HFFc6 (cell line): ENCODE measurements around the gene PRKD2. TPM values are rescaled to one million over a fixed set of nuclear protein-coding genes. Genes with fewer than 3 reads are reported as not detected.

Experiments
- DNase-seq: peaks from one replicate; pipeline ENCODE4 v3.0.0-alpha.2; 2018
- H3K27ac Mint-ChIP-seq: 2 replicates; pipeline ENCODE4 v1.8.0; 2020; ENCODE audit warnings: mild to moderate bottlenecking, mixed read lengths
- H3K27me3 Mint-ChIP-seq: 2 replicates; pipeline ENCODE4 v1.8.0; 2021; ENCODE audit warnings: mild to moderate bottlenecking, moderate library complexity, mixed read lengths; ENCODE audit not compliant: insufficient read depth
- H3K36me3 Mint-ChIP-seq: 2 replicates; pipeline ENCODE4 v1.8.0; 2021; ENCODE audit warnings: low read depth, mixed read lengths
- H3K4me1 Mint-ChIP-seq: 2 replicates; pipeline ENCODE4 v1.8.0; 2020; ENCODE audit warnings: low read depth, mixed read lengths
- H3K4me3 Mint-ChIP-seq: 2 replicates; pipeline ENCODE4 v1.8.0; 2020; ENCODE audit warnings: mild to moderate bottlenecking, moderate library complexity, mixed read lengths
- H3K9me3 Mint-ChIP-seq: 2 replicates; pipeline ENCODE4 v1.8.0; 2020; ENCODE audit warnings: mild to moderate bottlenecking, mixed read lengths
- CTCF ChIP-seq: fragments of 200-600 bp; sonication (generic); IDR thresholded peaks from 2 replicates; pipeline ENCODE4 v1.5.0; 2021; ENCODE audit warnings: antibody characterized with exemption, mild to moderate bottlenecking
- total RNA-seq, 6 experiments: library from RNA; stranded (reverse); fragmentation: NEBNext Ultra II Directional; extraction: Animal tissue kit (Norgen Biotek cat#: 25700); gene quantifications; 2 replicates in 1 of 6; 3 replicates in 5 of 6; pipeline ENCODE4 v1.2.3, GENCODE V29; 2021

Gene PRKD2
- total RNA-seq, 6 experiments from 2014 or later = 35.3 to 42.2 (median 38.4) TPM

GRCh38 chr19:46719629-46720502 lies 3.0 kb upstream of the PRKD2 start:
- Mint-ChIP-seq H3K27me3 (peaks cover 2% of the 10 kb centered on the region; the same call in 1 of the 2 replicates), H3K9me3 (no peaks in the 10 kb centered on the region), H3K36me3 (0 out of 2 replicates have a peak, but pooled peaks cover 5% of the 10 kb centered on the region), H3K27ac (no peak overlapping the region), H3K4me1 (peaks cover 17% of the 10 kb centered on the region), H3K4me3 (no peak overlapping the region)
- no peak for TF ChIP-seq CTCF
- no peak for DNase-seq

GRCh38 chr19:46718934-46719622 lies 2.2 kb upstream of the PRKD2 start:
- H3K36me3 Mint-ChIP-seq = 0 out of 2 replicates have a peak, but pooled peaks cover 5% of the 10 kb centered on the region
- TF ChIP-seq CTCF = no peak
- H3K27ac Mint-ChIP-seq = no peak overlapping the region
- peaks cover 2% of the 10 kb centered on the region; the same call in 1 of the 2 replicates for H3K27me3 Mint-ChIP-seq
- no peaks in the 10 kb centered on the region for H3K9me3 Mint-ChIP-seq
- DNase-seq = no peak
- no peak overlapping the region for H3K4me3 Mint-ChIP-seq
- peaks cover 17% of the 10 kb centered on the region for H3K4me1 Mint-ChIP-seq

- peaks cover 20% of the 10 kb centered on the region for H3K4me1 Mint-ChIP-seq
- peak overlapping the region; percentile 95 for H3K27ac Mint-ChIP-seq
- H3K9me3 Mint-ChIP-seq = no peaks in the 10 kb centered on the region
- H3K4me3 Mint-ChIP-seq = peak overlapping the region; percentile 94; the same call in 1 of the 2 replicates
- TF ChIP-seq CTCF = no peak
- H3K36me3 Mint-ChIP-seq = 0 out of 2 replicates have a peak, but pooled peaks cover 5% of the 10 kb centered on the region
- DNase-seq = no peak
- H3K27me3 Mint-ChIP-seq = peaks cover 2% of the 10 kb centered on the region; the same call in 1 of the 2 replicates
Measured at GRCh38 chr19:46718157-46718933, 1.4 kb upstream of the PRKD2 start.

GRCh38 chr19:46717716-46718143 lies 816 bp upstream of the PRKD2 start:
- Mint-ChIP-seq H3K4me3 (peak overlapping the region; percentile 94), H3K27ac (peak overlapping the region; percentile 95)
- no peak for DNase-seq

More at GRCh38 chr19:46717716-46718143, 816 bp upstream of the PRKD2 start:
- 0 out of 2 replicates have a peak, but pooled peaks cover 5% of the 10 kb centered on the region for H3K36me3 Mint-ChIP-seq
- no peaks in the 10 kb centered on the region for H3K9me3 Mint-ChIP-seq
- H3K27me3 Mint-ChIP-seq = peaks cover 2% of the 10 kb centered on the region; the same call in 1 of the 2 replicates
- peaks cover 22% of the 10 kb centered on the region for H3K4me1 Mint-ChIP-seq
- TF ChIP-seq CTCF = no peak
